ENCODE results near the gene ITM2C. TPM values are rescaled to one million over a fixed set of nuclear protein-coding genes. Genes with fewer than 3 reads are reported as not detected.

Gene ITM2C
- total and polyA plus RNA-seq, 9 of the 15 experiments (the other 6 are each of a cell fraction or from before 2014, with no cell fraction given) = 0.49 to 58.8 (median 21.5) TPM

DNA sequence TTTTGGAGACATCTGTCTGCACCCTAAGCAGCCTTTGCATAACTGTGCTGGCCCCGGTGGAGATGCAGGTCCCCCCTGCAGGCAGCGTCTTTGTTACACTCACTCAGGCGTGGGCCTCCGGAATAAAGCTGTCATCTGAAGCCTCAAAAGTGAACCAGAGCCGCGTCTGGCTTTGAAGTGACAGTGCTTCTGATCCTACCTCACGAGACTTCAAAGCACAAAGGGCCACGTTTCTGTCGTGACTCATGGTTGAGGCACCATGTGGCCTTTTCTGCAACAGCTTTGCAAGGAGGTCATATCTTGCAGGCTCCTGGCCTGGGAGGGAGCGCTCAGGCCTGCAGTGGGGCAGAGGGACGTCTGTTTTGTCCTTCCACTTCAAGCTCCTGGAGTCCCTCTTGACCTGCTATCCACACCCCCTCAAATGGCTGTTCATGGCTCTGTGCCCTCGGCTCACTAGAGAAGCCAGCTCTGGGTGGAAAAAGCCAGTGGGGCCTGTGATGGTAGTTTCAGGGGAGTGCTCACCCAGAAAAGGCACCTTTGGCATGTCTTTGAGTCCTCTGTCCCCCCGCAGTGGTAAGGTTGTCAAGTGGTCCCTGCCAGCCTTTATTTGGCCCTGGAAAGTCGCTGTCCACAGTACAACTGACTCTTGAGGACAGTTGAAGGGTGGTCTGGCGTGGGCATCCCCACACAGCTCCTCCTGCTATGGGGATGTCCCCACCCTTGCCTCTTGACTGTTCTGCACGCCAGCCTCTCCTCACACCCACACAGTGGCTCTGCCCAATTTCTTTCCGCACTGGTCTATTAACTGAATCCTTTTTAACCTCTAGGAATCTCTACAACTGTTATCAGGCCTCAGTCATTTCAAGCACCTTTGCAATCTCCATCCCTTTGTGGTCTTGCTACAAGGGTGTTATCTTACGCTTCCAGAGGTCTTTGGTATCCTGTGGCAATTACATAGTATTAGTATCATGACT, 41.0 kb downstream of the ITM2C start (continued):
- TF ChIP-seq, protein P1, sequence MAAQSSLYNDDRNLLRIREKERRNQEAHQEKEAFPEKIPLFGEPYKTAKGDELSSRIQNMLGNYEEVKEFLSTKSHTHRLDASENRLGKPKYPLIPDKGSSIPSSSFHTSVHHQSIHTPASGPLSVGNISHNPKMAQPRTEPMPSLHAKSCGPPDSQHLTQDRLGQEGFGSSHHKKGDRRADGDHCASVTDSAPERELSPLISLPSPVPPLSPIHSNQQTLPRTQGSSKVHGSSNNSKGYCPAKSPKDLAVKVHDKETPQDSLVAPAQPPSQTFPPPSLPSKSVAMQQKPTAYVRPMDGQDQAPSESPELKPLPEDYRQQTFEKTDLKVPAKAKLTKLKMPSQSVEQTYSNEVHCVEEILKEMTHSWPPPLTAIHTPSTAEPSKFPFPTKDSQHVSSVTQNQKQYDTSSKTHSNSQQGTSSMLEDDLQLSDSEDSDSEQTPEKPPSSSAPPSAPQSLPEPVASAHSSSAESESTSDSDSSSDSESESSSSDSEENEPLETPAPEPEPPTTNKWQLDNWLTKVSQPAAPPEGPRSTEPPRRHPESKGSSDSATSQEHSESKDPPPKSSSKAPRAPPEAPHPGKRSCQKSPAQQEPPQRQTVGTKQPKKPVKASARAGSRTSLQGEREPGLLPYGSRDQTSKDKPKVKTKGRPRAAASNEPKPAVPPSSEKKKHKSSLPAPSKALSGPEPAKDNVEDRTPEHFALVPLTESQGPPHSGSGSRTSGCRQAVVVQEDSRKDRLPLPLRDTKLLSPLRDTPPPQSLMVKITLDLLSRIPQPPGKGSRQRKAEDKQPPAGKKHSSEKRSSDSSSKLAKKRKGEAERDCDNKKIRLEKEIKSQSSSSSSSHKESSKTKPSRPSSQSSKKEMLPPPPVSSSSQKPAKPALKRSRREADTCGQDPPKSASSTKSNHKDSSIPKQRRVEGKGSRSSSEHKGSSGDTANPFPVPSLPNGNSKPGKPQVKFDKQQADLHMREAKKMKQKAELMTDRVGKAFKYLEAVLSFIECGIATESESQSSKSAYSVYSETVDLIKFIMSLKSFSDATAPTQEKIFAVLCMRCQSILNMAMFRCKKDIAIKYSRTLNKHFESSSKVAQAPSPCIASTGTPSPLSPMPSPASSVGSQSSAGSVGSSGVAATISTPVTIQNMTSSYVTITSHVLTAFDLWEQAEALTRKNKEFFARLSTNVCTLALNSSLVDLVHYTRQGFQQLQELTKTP (IDR thresholded peaks at IDR 0.05; ENCODE audit: low read depth in 1 of 2, partially characterized antibody in 2 of 2) = no peak
- TF ChIP-seq CREB1 (IDR thresholded peaks at IDR 0.05) (no peak), CREB1 (CRISPR knock-in tag; IDR thresholded peaks at IDR 0.05) (no peak), ZNF184 (CRISPR knock-in tag; IDR thresholded peaks at IDR 0.05) (no peak), POLR2H (tag; IDR thresholded peaks at IDR 0.05; ENCODE audit: low read depth) (no peak), HMG20B (CRISPR knock-in tag; IDR thresholded peaks at IDR 0.05) (no peak), SAP30 (IDR thresholded peaks at IDR 0.05; ENCODE audit: borderline replicate concordance, insufficient read depth, low read depth, low read length, poor library complexity, severe bottlenecking) (no peak), SRSF9 (IDR thresholded peaks at IDR 0.05; ENCODE audit: borderline replicate concordance, low read depth, low read length) (no peak)
- TF ChIP-seq, protein P2, sequence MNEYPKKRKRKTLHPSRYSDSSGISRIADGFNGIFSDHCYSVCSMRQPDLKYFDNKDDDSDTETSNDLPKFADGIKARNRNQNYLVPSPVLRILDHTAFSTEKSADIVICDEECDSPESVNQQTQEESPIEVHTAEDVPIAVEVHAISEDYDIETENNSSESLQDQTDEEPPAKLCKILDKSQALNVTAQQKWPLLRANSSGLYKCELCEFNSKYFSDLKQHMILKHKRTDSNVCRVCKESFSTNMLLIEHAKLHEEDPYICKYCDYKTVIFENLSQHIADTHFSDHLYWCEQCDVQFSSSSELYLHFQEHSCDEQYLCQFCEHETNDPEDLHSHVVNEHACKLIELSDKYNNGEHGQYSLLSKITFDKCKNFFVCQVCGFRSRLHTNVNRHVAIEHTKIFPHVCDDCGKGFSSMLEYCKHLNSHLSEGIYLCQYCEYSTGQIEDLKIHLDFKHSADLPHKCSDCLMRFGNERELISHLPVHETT (CRISPR knock-in tag; conservative IDR thresholded peaks at IDR 0.05 in 1 of 2, IDR thresholded peaks at IDR 0.05 in 1 of 2) = no peak
